A549 (cell line): ENCODE data around the gene RMI1. TPM values are rescaled to one million over a fixed set of nuclear protein-coding genes. Genes with fewer than 3 reads are reported as not detected.

Experiments used
- ATAC-seq, 2 experiments: fragments of 200-7000 bp in 1 of 2; fragments of >200 bp in 1 of 2; cut with Nextera tagmentation in 1 of 2; cut with Tn5 transposase in 1 of 2; 3 replicates each; pipeline versions ENCODE4 v1.8.0 to v1.9.1; 2018 to 2020; ENCODE audit warnings: mild to moderate bottlenecking in 1 of 2, moderate library complexity in 1 of 2
- CTCF ChIA-PET: fragments of 300-600 bp; sonication (Branson Sonifier 250); formaldehyde crosslinking; extraction: SDS; loops from one replicate; lab custom pipeline; 2021; ENCODE audit warnings: antibody characterized with exemption, inconsistent platforms; lab: Yijun Ruan, JAX
- POLR2A ChIA-PET: fragments of 350-600 bp; formaldehyde crosslinking; extraction: SDS; loops from one replicate; lab custom pipeline; 2021; ENCODE audit warnings: antibody characterized with exemption, inconsistent platforms; lab: Yijun Ruan, JAX
- DNase-seq, 2 experiments: peaks; one replicate each; pipeline versions ENCODE4 v3.0.0 to v3.0.0-alpha.2; 2011 to 2016; ENCODE audit warnings: low read depth in 1 of 2, low spot score in 1 of 2
- FAIRE-seq: peaks from 2 replicates; lab custom pipeline; 2011; peaks lifted over from hg19 to GRCh38; lab: Jason Lieb, UNC
- H3K27ac ChIP-seq, 2 experiments: fragments of >200 bp; sonication (Bioruptor Twin); formaldehyde crosslinking; 3 replicates each; pipeline ENCODE4 v1.5.1; 2016 to 2017
- H3K4me1 ChIP-seq: fragments of >200 bp; sonication (Bioruptor Twin); formaldehyde crosslinking; 3 replicates; pipeline ENCODE4 v1.6.1; 2016
- H3K4me2 ChIP-seq: fragments of >200 bp; sonication (Bioruptor Twin); formaldehyde crosslinking; 3 replicates; pipeline ENCODE4 v1.6.1; 2016
- H3K4me3 ChIP-seq: fragments of >200 bp; sonication (Bioruptor Twin); formaldehyde crosslinking; 3 replicates; pipeline ENCODE4 v1.5.1; 2016
- H3K9me3 ChIP-seq: fragments of >200 bp; sonication (Bioruptor Twin); formaldehyde crosslinking; 3 replicates; pipeline ENCODE4 v1.6.1; 2016
- CBX2 ChIP-seq: fragments of 200-600 bp; sonication (generic); IDR thresholded peaks from 2 replicates; pipeline ENCODE4 v1.6.1; 2016; ENCODE audit warnings: low read depth, mild to moderate bottlenecking, borderline replicate concordance
- CBX8 ChIP-seq: fragments of 200-600 bp; sonication (generic); IDR thresholded peaks from 2 replicates; pipeline ENCODE4 v1.6.1; 2016
- EHF ChIP-seq: fragments of 250-450 bp; sonication (Bioruptor Pico); IDR thresholded peaks from 2 replicates; pipeline ENCODE4 v1.5.0; 2020; ENCODE audit warnings: mild to moderate bottlenecking
- EHMT2 ChIP-seq: fragments of 200-600 bp; sonication (generic); IDR thresholded peaks from 2 replicates; pipeline ENCODE4 v1.6.1; 2016; ENCODE audit warnings: antibody characterized with exemption, low read depth, mild to moderate bottlenecking, moderate library complexity
- ESRRA ChIP-seq: fragments of 150-350 bp; IDR thresholded peaks from 2 replicates; pipeline ENCODE4 v1.6.1; 2014; ENCODE audit warnings: mild to moderate bottlenecking, low read length, borderline replicate concordance
- FOSB ChIP-seq: fragments of 250-450 bp; sonication (Bioruptor Pico); IDR thresholded peaks from 2 replicates; pipeline ENCODE4 v1.5.0; 2020; ENCODE audit warnings: mild to moderate bottlenecking, moderate library complexity
- FOXS1 ChIP-seq: fragments of 250-450 bp; sonication (Bioruptor Pico); IDR thresholded peaks from 2 replicates; pipeline ENCODE4 v1.5.0; 2020; ENCODE audit warnings: mild to moderate bottlenecking, moderate library complexity
- HOXA7 ChIP-seq: fragments of 250-450 bp; sonication (Bioruptor Pico); IDR thresholded peaks from 2 replicates; pipeline ENCODE4 v1.5.0; 2020; ENCODE audit warnings: mild to moderate bottlenecking, moderate library complexity
- HOXB13 ChIP-seq: fragments of 250-450 bp; sonication (Bioruptor Pico); IDR thresholded peaks from 2 replicates; pipeline ENCODE4 v1.5.0; 2020; ENCODE audit warnings: low read depth, mild to moderate bottlenecking, moderate library complexity
- JUN ChIP-seq, 2 experiments: fragments of >200 bp; sonication (Bioruptor Twin); formaldehyde crosslinking; IDR thresholded peaks; 2 replicates in 1 of 2; 3 replicates in 1 of 2; pipeline ENCODE4 v1.6.1; 2016 to 2017
- KDM5A ChIP-seq: fragments of 200-600 bp; sonication (generic); IDR thresholded peaks from 2 replicates; pipeline ENCODE4 v1.6.1; 2016; ENCODE audit warnings: antibody characterized with exemption, mild to moderate bottlenecking
- MAFK ChIP-seq: fragments of 450-650 bp; IDR thresholded peaks from 2 replicates; pipeline ENCODE4 v1.6.1; 2014; ENCODE audit not compliant: partially characterized antibody
- MAZ ChIP-seq: fragments of 150-350 bp; IDR thresholded peaks from 2 replicates; pipeline ENCODE4 v1.6.1; 2014; ENCODE audit warnings: antibody characterized with exemption, low read depth, low read length, borderline replicate concordance
- NR3C1 ChIP-seq: fragments of >200 bp; sonication (Bioruptor Twin); formaldehyde crosslinking; IDR thresholded peaks from 3 replicates; pipeline ENCODE4 v1.6.1; 2017
- POLR2AphosphoS2 ChIP-seq: conservative IDR thresholded peaks from 2 replicates; pipeline ENCODE4 v1.6.1; 2012; ENCODE audit warnings: low read length, improper control_type of control experiment, inconsistent platforms
- RARB ChIP-seq: fragments of 250-450 bp; sonication (Bioruptor Pico); IDR thresholded peaks from 2 replicates; pipeline ENCODE4 v1.8.0; 2021; ENCODE audit warnings: mild to moderate bottlenecking, moderate library complexity
- RFX5 ChIP-seq: fragments of 450-650 bp; IDR thresholded peaks from 2 replicates; pipeline ENCODE4 v1.7.1; 2014; ENCODE audit warnings: antibody characterized with exemption, mild to moderate bottlenecking, moderate library complexity
- RNF2 ChIP-seq: fragments of 200-600 bp; sonication (generic); IDR thresholded peaks from 2 replicates; pipeline ENCODE4 v1.6.1; 2016; ENCODE audit warnings: low read depth, mild to moderate bottlenecking, antibody characterized with exemption, moderate library complexity, borderline replicate concordance
- SMC3 ChIP-seq: fragments of >200 bp; sonication (Bioruptor Twin); formaldehyde crosslinking; IDR thresholded peaks from 3 replicates; pipeline ENCODE4 v1.6.1; 2018; ENCODE audit warnings: inconsistent platforms
- TP53 ChIP-seq: fragments of 250-450 bp; sonication (Bioruptor Pico); IDR thresholded peaks from 2 replicates; pipeline ENCODE4 v1.5.0; 2021; ENCODE audit warnings: mild to moderate bottlenecking, moderate library complexity
- WGBS: methylation state at CpG from one replicate; pipeline ENCODE4 v1.1.6; 2017; ENCODE audit errors: missing lambda C conversion rate; 5-methylcytosine and 5-hydroxymethylcytosine counted together
- polyA plus RNA-seq, 4 experiments: library from polyadenylated mRNA; depleted of rRNA in 3 of 4; stranded (reverse); fragments of >200 nt; fragmentation: RNase III in 1 of 4; extraction: RNeasy Plus Mini Kit Qiagen cat#74134 plus additional on column Dnase treatment in 1 of 4; gene quantifications; 2 replicates in 3 of 4; 3 replicates in 1 of 4; pipeline ENCODE4 v1.2.3, GENCODE V29; 2011 to 2017
- TF ChIP-seq, protein P1 (sequence below): fragments of 200-600 bp; sonication (generic); IDR thresholded peaks from 2 replicates; pipeline ENCODE4 v1.6.1; 2016; ENCODE audit warnings: antibody characterized with exemption, mild to moderate bottlenecking, moderate library complexity
- TF ChIP-seq, protein P2 (sequence below): IDR thresholded peaks from 2 replicates; pipeline ENCODE4 v1.6.1; 2012

The RMI1 gene
- polyA plus RNA-seq, 2 of the 4 experiments (the other 2 are of a cell fraction) = 7.4 to 15.2 TPM

DNA sequence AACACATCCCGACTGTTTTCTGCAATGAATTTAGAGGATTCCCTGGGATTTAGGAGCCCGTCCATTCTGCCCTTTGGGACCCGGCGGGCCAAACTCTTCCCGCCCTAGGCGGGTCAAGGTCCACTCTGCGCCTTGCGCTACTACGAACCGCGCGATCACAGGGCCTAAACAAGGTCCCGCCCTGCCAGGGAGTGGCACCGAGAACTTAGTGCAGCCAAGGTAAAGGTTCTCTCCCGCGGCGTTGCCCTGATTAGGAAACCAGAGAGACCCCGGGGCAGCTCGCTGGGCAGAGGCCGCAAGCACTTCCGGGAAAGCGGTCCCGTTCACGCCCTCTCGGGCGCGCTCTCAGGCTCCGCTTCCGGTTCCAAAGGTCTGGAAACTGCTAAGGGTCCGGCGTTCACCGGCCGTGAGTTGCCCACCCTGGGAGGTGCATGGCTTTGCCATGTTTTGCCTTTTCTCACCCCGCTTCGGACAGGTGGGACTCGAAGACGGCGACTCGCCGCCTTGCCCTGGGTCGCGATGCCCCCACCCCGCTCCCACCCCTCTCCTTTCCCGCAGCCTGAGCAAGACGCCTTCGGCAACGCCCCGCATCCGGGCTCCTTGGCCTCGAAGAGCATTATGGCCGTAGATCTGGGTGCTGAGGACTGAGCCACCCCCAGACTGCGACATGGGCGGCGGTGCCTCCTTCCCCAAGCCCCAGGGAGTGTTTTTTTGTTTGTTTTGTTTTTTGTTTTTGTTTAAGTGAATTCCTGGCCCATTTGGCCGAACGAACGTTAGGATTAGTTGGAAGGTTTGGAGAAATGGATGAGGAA is 24.0 kb upstream of the RMI1 start (continued):
- TF ChIP-seq MAZ (no peak), RFX5 (no peak), MAFK (no peak), EHMT2 (no peak), CBX2 (no peak), TP53 (CRISPR knock-in tag) (no peak), FOXS1 (no peak), EHF (CRISPR knock-in tag) (0 out of 2 replicates have a peak, but pooled peaks have one; percentile 24), ESRRA (no peak; the same call in 1 of the 2 replicates), RARB (CRISPR knock-in tag) (no peak), FOSB (CRISPR knock-in tag) (no peak), NR3C1 (no peak), HOXA7 (CRISPR knock-in tag) (no peak), KDM5A (no peak)

DNA sequence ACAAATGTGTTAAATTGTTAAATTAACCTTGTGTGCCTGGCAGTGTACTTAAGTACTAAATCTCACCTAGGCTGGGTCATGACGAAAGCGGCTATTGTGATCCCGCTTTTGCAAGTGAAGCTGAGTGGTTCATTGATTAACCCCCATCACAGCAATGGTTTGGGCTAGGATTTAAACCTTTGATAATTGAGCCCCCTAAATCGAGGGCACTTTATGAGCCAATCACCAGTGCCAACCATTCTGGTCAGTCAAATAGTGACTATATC is 23.4 kb upstream of the RMI1 start:
- Histone ChIP-seq H3K4me3 (peak overlapping the region; percentile 52), H3K4me2 (peak overlapping the region; percentile 78), H3K4me1 (peaks cover 31% of the 10 kb centered on the region; the same call in 2 of the 3 replicates), H3K27ac (peak overlapping the region; percentile 94 to 95), H3K9me3 (no peaks in the 10 kb centered on the region)
- no peak for TF ChIP-seq RNF2
- no peak for TF ChIP-seq HOXB13 (CRISPR knock-in tag)
- no peak for TF ChIP-seq JUN (IDR thresholded peaks at IDR 0.05)
- TF ChIP-seq, protein P1, sequence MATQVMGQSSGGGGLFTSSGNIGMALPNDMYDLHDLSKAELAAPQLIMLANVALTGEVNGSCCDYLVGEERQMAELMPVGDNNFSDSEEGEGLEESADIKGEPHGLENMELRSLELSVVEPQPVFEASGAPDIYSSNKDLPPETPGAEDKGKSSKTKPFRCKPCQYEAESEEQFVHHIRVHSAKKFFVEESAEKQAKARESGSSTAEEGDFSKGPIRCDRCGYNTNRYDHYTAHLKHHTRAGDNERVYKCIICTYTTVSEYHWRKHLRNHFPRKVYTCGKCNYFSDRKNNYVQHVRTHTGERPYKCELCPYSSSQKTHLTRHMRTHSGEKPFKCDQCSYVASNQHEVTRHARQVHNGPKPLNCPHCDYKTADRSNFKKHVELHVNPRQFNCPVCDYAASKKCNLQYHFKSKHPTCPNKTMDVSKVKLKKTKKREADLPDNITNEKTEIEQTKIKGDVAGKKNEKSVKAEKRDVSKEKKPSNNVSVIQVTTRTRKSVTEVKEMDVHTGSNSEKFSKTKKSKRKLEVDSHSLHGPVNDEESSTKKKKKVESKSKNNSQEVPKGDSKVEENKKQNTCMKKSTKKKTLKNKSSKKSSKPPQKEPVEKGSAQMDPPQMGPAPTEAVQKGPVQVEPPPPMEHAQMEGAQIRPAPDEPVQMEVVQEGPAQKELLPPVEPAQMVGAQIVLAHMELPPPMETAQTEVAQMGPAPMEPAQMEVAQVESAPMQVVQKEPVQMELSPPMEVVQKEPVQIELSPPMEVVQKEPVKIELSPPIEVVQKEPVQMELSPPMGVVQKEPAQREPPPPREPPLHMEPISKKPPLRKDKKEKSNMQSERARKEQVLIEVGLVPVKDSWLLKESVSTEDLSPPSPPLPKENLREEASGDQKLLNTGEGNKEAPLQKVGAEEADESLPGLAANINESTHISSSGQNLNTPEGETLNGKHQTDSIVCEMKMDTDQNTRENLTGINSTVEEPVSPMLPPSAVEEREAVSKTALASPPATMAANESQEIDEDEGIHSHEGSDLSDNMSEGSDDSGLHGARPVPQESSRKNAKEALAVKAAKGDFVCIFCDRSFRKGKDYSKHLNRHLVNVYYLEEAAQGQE = no peak
- no peak for TF ChIP-seq SMC3
- TF ChIP-seq POLR2AphosphoS2 = no peak
- TF ChIP-seq CBX8 = no peak
- no peak for TF ChIP-seq KDM5A
- TF ChIP-seq TP53 (CRISPR knock-in tag) = no peak
- TF ChIP-seq, protein P2, sequence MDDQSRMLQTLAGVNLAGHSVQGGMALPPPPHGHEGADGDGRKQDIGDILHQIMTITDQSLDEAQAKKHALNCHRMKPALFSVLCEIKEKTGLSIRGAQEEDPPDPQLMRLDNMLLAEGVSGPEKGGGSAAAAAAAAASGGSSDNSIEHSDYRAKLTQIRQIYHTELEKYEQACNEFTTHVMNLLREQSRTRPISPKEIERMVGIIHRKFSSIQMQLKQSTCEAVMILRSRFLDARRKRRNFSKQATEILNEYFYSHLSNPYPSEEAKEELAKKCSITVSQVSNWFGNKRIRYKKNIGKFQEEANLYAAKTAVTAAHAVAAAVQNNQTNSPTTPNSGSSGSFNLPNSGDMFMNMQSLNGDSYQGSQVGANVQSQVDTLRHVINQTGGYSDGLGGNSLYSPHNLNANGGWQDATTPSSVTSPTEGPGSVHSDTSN = no peak
- no peak for TF ChIP-seq HOXA7 (CRISPR knock-in tag)
- DNase-seq (no peak), ATAC-seq (no peak), FAIRE-seq (no peak)
- ChIA-PET CTCF (interaction anchor here (0.9 to 1.9 kb wide), 2 partner anchors 13 to 302 kb away, joined by 4 read pairs; no protein-coding TSS in a partner anchor), POLR2A (no interaction called here)
- 74% methylated on average over 4 of the region's 4 CpGs for WGBS
